Smooth muscle cell (in vitro differentiated cells): Measurements from ENCODE around the gene OBP2A. TPM values are rescaled to one million over a fixed set of nuclear protein-coding genes. Genes with fewer than 3 reads are reported as not detected.

Experiments
- DNase-seq: peaks from one replicate; lab custom pipeline; 2025; ENCODE audit not compliant: unreplicated experiment; lab: John Stamatoyannopoulos, UW
- H2AFZ ChIP-seq: fragments of 200-600 bp; sonication (generic); 2 replicates; pipeline ENCODE4 v1.6.0; 2016; ENCODE audit warnings: antibody characterized with exemption, low read depth, mild to moderate bottlenecking
- H3F3A ChIP-seq: fragments of 200-600 bp; sonication (generic); 2 replicates; pipeline ENCODE4 v1.6.0; 2017; ENCODE audit warnings: antibody characterized with exemption, low read depth
- H3K27ac ChIP-seq: fragments of 200-600 bp; sonication (generic); 2 replicates; pipeline ENCODE4 v1.5.1; 2016; ENCODE audit warnings: low read depth, mild to moderate bottlenecking
- H3K27me3 ChIP-seq: fragments of 200-600 bp; sonication (generic); 2 replicates; pipeline ENCODE4 v1.6.1; 2016; ENCODE audit warnings: low read depth, mild to moderate bottlenecking
- H3K36me3 ChIP-seq: fragments of 200-600 bp; sonication (generic); 2 replicates; pipeline ENCODE4 v1.5.1; 2016; ENCODE audit warnings: low read depth
- H3K4me1 ChIP-seq: fragments of 200-600 bp; sonication (generic); 2 replicates; pipeline ENCODE4 v1.5.1; 2016; ENCODE audit warnings: low read depth
- H3K4me2 ChIP-seq: fragments of 200-600 bp; sonication (generic); 2 replicates; pipeline ENCODE4 v1.6.0; 2016; ENCODE audit warnings: mild to moderate bottlenecking
- H3K4me3 ChIP-seq: fragments of 200-600 bp; sonication (generic); 2 replicates; pipeline ENCODE4 v1.5.1; 2016; ENCODE audit warnings: mild to moderate bottlenecking
- H3K79me2 ChIP-seq: fragments of 200-600 bp; sonication (generic); 2 replicates; pipeline ENCODE4 v1.6.0; 2016; ENCODE audit warnings: low read depth, mild to moderate bottlenecking
- H3K9ac ChIP-seq: fragments of 200-600 bp; sonication (generic); 2 replicates; pipeline ENCODE4 v1.6.0; 2016; ENCODE audit warnings: low read depth
- H3K9me3 ChIP-seq: fragments of 200-600 bp; sonication (generic); replicated peaks from 2 replicates; pipeline ENCODE4 v1.5.1; 2016; ENCODE audit warnings: low read depth
- H4K20me1 ChIP-seq: fragments of 200-600 bp; sonication (generic); 2 replicates; pipeline ENCODE4 v1.6.0; 2016; ENCODE audit warnings: low read depth
- WGBS: methylation state at CpG from one replicate; pipeline ENCODE4 v1.1.7; 2016; ENCODE audit warnings: low lambda C conversion rate; 5-methylcytosine and 5-hydroxymethylcytosine counted together
- polyA plus RNA-seq: library from polyadenylated mRNA; unstranded; fragments of >200 nt; fragmentation: Nextera tagmentation; extraction: Ambion mirVana; gene quantifications from 2 replicates; pipeline ENCODE4 v1.2.1, GENCODE V29; 2016
- total RNA-seq: library from RNA; depleted of rRNA; stranded (reverse); fragments of >200 nt; gene quantifications from 2 replicates; pipeline ENCODE4 v1.2.3, GENCODE V29; 2014
- TF ChIP-seq, protein P1 (sequence below): fragments of 200-600 bp; sonication (generic); IDR thresholded peaks from 2 replicates; pipeline ENCODE4 v1.5.1; 2017; ENCODE audit warnings: borderline replicate concordance, mild to moderate bottlenecking, antibody characterized with exemption; ENCODE audit not compliant: insufficient read depth, poor library complexity, severe bottlenecking

Gene OBP2A
- total and polyA plus RNA-seq, 2 experiments from 2014 or later = 0.61 TPM; not detected in 1

DNA sequence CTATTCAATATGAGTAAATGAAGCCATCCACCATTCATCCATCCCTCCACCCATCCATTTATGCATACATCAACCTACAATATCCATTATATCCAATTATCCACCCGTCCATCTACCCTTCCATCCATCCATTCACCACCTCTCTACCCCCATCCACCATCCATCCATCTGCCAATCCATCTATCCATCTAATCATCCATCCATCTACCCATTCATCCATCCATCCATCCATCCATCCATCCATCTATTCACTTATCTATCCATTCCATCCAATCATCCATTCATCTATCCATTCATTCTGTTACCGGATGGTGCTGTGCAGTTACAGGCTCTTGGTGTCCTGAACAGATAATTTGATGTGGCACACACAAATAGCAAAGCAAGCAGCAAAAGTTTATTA, 26.3 kb downstream of the OBP2A start:
- no peaks in the 10 kb centered on the region for H3F3A ChIP-seq
- no peaks in the 10 kb centered on the region for H3K36me3 ChIP-seq
- no peak overlapping the region for H3K9ac ChIP-seq
- DNase-seq = no peak
- no peaks in the 10 kb centered on the region for H3K4me1 ChIP-seq
- H3K4me2 ChIP-seq = no peak overlapping the region
- H3K27me3 ChIP-seq = no peaks in the 10 kb centered on the region
- no peaks in the 10 kb centered on the region for H3K79me2 ChIP-seq
- no peaks in the 10 kb centered on the region for H3K9me3 ChIP-seq
- no peak overlapping the region for H3K27ac ChIP-seq
- no peak overlapping the region for H2AFZ ChIP-seq
- TF ChIP-seq, protein P1, sequence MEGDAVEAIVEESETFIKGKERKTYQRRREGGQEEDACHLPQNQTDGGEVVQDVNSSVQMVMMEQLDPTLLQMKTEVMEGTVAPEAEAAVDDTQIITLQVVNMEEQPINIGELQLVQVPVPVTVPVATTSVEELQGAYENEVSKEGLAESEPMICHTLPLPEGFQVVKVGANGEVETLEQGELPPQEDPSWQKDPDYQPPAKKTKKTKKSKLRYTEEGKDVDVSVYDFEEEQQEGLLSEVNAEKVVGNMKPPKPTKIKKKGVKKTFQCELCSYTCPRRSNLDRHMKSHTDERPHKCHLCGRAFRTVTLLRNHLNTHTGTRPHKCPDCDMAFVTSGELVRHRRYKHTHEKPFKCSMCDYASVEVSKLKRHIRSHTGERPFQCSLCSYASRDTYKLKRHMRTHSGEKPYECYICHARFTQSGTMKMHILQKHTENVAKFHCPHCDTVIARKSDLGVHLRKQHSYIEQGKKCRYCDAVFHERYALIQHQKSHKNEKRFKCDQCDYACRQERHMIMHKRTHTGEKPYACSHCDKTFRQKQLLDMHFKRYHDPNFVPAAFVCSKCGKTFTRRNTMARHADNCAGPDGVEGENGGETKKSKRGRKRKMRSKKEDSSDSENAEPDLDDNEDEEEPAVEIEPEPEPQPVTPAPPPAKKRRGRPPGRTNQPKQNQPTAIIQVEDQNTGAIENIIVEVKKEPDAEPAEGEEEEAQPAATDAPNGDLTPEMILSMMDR = no peak
- H4K20me1 ChIP-seq = no peaks in the 10 kb centered on the region
- no peak overlapping the region for H3K4me3 ChIP-seq
- WGBS = 84% methylated on average over 2 of the region's 2 CpGs

DNA sequence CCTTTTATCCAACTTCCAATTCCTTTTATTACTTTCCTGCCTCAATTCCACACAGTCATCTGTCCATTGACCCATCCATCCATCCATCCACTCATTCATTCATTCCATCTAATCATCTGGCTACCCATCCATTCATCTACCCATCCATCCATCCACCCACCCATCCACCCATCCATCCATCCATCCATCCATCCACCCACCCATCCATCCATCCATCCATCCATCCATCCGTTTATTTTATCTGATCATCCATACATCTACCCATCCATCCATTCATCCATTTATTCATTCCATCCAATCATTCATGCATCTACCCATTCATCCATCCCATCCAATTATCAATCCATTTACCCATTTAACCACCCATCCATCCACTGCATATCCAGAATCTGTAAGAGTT, 27.2 kb downstream of the OBP2A start:
- no peak overlapping the region for H3K4me3 ChIP-seq
- no peak overlapping the region for H2AFZ ChIP-seq
- WGBS = 75% methylated on average over 1 of the region's 1 CpG
- no peaks in the 10 kb centered on the region for H3K27me3 ChIP-seq
- H4K20me1 ChIP-seq = no peaks in the 10 kb centered on the region
- no peaks in the 10 kb centered on the region for H3K36me3 ChIP-seq
- H3K79me2 ChIP-seq = no peaks in the 10 kb centered on the region
- no peaks in the 10 kb centered on the region for H3K9me3 ChIP-seq
- TF ChIP-seq, protein P1 = no peak
- H3K27ac ChIP-seq = no peak overlapping the region
- no peak overlapping the region for H3K9ac ChIP-seq
- H3K4me2 ChIP-seq = no peak overlapping the region
- DNase-seq = no peak
- H3F3A ChIP-seq = no peaks in the 10 kb centered on the region
- H3K4me1 ChIP-seq = no peaks in the 10 kb centered on the region

DNA sequence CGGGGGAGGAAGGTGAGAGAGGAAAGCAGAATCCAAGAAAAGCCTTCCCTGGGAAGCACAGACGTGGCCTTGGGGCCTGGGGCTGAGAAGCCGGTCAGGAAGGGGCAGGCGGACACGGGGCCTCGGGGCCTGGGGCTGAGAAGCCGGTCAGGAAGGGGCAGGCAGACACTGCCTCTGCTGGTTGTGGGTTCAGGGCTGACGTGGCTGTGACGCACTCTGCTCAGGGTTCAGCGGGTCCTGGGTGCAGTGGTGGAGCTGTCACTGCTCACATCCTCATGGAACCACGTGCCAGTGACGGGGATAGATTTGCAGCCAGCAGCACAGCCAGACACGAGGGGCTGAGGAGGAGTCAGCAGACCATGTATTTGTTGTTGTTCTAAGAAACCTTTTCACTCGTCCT, 28.4 kb downstream of the OBP2A start:
- Histone ChIP-seq H3K9me3 (no peaks in the 10 kb centered on the region), H3K4me1 (no peaks in the 10 kb centered on the region), H3K4me2 (no peak overlapping the region), H3K9ac (no peak overlapping the region), H3F3A (no peaks in the 10 kb centered on the region), H3K27me3 (no peaks in the 10 kb centered on the region), H3K4me3 (no peak overlapping the region), H3K36me3 (no peaks in the 10 kb centered on the region), H2AFZ (no peak overlapping the region), H4K20me1 (no peaks in the 10 kb centered on the region), H3K27ac (no peak overlapping the region), H3K79me2 (no peaks in the 10 kb centered on the region)
- TF ChIP-seq, protein P1 = no peak
- DNase-seq = no peak
- 87% methylated on average over 11 of the region's 14 CpGs for WGBS

DNA sequence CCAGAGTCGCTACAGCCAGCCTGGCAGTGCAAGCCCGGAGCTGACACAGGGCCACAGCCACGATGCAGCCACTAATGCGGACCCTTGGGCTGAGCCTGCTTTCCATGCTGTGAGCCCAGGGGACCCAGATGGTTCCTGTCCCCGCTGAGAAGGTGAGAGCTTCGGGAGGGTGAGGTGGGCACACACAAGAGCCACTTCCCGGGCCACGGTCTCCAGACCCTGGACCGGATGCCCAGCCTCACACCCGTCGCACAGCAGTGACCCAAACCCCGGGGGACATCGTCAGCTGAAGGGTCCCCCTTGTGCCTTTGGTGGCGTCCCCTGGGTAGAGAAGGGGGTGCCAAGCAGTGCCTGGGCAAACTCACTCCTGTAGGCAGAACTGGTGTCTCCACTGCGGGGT, 29.0 kb downstream of the OBP2A start:
- H3K4me3 ChIP-seq = no peak overlapping the region
- no peaks in the 10 kb centered on the region for H4K20me1 ChIP-seq
- no peak overlapping the region for H2AFZ ChIP-seq
- H3K27ac ChIP-seq = no peak overlapping the region
- TF ChIP-seq, protein P1 = no peak
- no peaks in the 10 kb centered on the region for H3K36me3 ChIP-seq
- 93% methylated on average over 15 of the region's 15 CpGs for WGBS
- H3K27me3 ChIP-seq = no peaks in the 10 kb centered on the region
- H3K4me2 ChIP-seq = no peak overlapping the region
- no peaks in the 10 kb centered on the region for H3K79me2 ChIP-seq
- DNase-seq = no peak
- H3K4me1 ChIP-seq = no peaks in the 10 kb centered on the region
- H3F3A ChIP-seq = no peaks in the 10 kb centered on the region
- no peaks in the 10 kb centered on the region for H3K9me3 ChIP-seq
- no peak overlapping the region for H3K9ac ChIP-seq
